Fibroblast of lung (primary cell): Measurements from ENCODE around the gene PDE4B.

ENCODE experiments used
- EZH2 ChIP-seq: IDR thresholded peaks from 2 replicates; pipeline ENCODE4 v1.5.1; 2012; ENCODE audit warnings: low read length, control low read depth, mild to moderate bottlenecking; ENCODE audit errors: missing control alignments
- TF ChIP-seq, protein P1 (sequence below), 2 donors: IDR thresholded peaks in 1 of 2; conservative IDR thresholded peaks in 1 of 2; 1 replicate in 1 of 2; 2 replicates in 1 of 2; pipeline ENCODE4 v1.5.1; 2011 to 2012; ENCODE audit warnings: low read length in 2 of 2, control low read depth in 1 of 2, inconsistent platforms in 1 of 2, low read depth in 1 of 2, mild to moderate bottlenecking in 1 of 2

GRCh38 chr1:66271216-66271903 lies 478.7 kb downstream of the PDE4B start:
- TF ChIP-seq, protein P1, sequence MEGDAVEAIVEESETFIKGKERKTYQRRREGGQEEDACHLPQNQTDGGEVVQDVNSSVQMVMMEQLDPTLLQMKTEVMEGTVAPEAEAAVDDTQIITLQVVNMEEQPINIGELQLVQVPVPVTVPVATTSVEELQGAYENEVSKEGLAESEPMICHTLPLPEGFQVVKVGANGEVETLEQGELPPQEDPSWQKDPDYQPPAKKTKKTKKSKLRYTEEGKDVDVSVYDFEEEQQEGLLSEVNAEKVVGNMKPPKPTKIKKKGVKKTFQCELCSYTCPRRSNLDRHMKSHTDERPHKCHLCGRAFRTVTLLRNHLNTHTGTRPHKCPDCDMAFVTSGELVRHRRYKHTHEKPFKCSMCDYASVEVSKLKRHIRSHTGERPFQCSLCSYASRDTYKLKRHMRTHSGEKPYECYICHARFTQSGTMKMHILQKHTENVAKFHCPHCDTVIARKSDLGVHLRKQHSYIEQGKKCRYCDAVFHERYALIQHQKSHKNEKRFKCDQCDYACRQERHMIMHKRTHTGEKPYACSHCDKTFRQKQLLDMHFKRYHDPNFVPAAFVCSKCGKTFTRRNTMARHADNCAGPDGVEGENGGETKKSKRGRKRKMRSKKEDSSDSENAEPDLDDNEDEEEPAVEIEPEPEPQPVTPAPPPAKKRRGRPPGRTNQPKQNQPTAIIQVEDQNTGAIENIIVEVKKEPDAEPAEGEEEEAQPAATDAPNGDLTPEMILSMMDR (conservative IDR thresholded peaks at IDR 0.05 in 1 of 2, IDR thresholded peaks at IDR 0.05 in 1 of 2; ENCODE audit: low read depth in 1 of 2, low read length in 2 of 2), result no peak
- no peak for TF ChIP-seq EZH2
